ENCODE results near the gene SEMA6B.

- TF ChIP-seq CTCF (IDR thresholded peaks at IDR 0.05; ENCODE audit: low read depth, low read length) (no peak), EZH2phosphoT487 (IDR thresholded peaks at IDR 0.05; ENCODE audit: low read depth) (no peak)
Observed at GRCh38 chr19:4533835-4534424, 25.6 kb downstream of the SEMA6B start.
